GM19328 (cell line): ENCODE data around the gene IL25.

Experiments
- ATAC-seq: cut with Tn5 transposase; IDR thresholded peaks from one replicate; pipeline ENCODE4 v1.9.1; 2021; ENCODE audit warnings: mild to moderate bottlenecking, moderate library complexity; ENCODE audit not compliant: unreplicated experiment

IL25 gene

GRCh38 chr14:23352506-23353432 lies 19.8 kb upstream of the IL25 start, which contains the start of gene SLC22A17:
Gene SLC22A17 (minus strand): TSS chr14:23352887.
- ATAC-seq = no peak

GRCh38 chr14:23353433-23353780 lies 19.2 kb upstream of the IL25 start:
- ATAC-seq = no peak

GRCh38 chr14:23354990-23355389 lies 17.6 kb upstream of the IL25 start:
- no peak for ATAC-seq

GRCh38 chr14:23355871-23356435 lies 16.7 kb upstream of the IL25 start:
- no peak for ATAC-seq

GRCh38 chr14:23356662-23357061 lies 15.9 kb upstream of the IL25 start:
- no peak for ATAC-seq

GRCh38 chr14:23357261-23357660 lies 15.3 kb upstream of the IL25 start:
- ATAC-seq = no peak

- no peak for ATAC-seq
Observed at GRCh38 chr14:23358042-23358441, 14.6 kb upstream of the IL25 start.

GRCh38 chr14:23358553-23359166 lies 13.9 kb upstream of the IL25 start:
- no peak for ATAC-seq

- no peak for ATAC-seq
Observed at GRCh38 chr14:23359167-23359626, 13.4 kb upstream of the IL25 start.

- no peak for ATAC-seq
Observed at GRCh38 chr14:23359722-23360447, 12.7 kb upstream of the IL25 start.

GRCh38 chr14:23360496-23360895 lies 12.1 kb upstream of the IL25 start:
- ATAC-seq = no peak

- no peak for ATAC-seq
Observed at GRCh38 chr14:23361320-23361719, 11.3 kb upstream of the IL25 start.

GRCh38 chr14:23361763-23362162 lies 10.8 kb upstream of the IL25 start:
- no peak for ATAC-seq

- ATAC-seq = no peak
Observed at GRCh38 chr14:23362200-23362599, 10.4 kb upstream of the IL25 start.

GRCh38 chr14:23364164-23365035 lies 8.2 kb upstream of the IL25 start:
- no peak for ATAC-seq

GRCh38 chr14:23365036-23365731 lies 7.4 kb upstream of the IL25 start, which contains the start of gene EFS:
Gene EFS (minus strand): TSS chr14:23365172. CDS start chr14:23365025, 147 bp downstream.
- ATAC-seq = no peak

GRCh38 chr14:23365732-23366425 lies 6.7 kb upstream of the IL25 start:
- ATAC-seq = no peak

GRCh38 chr14:23366426-23366921 lies 6.1 kb upstream of the IL25 start:
- ATAC-seq = no peak

GRCh38 chr14:23370221-23370620 lies 2.4 kb upstream of the IL25 start:
- no peak for ATAC-seq
